COLO829 (cell line): ENCODE results near the gene ADAT2.

Experiments
- DNase-seq: peaks from one replicate; pipeline ENCODE4 v3.0.0; 2012; ENCODE audit warnings: low spot score

The ADAT2 gene

GRCh38 chr6:143397227-143398222, 53.0 kb downstream of the ADAT2 start:
- DNase-seq: no peak

GRCh38 chr6:143396497-143397226, 53.8 kb downstream of the ADAT2 start:
- DNase-seq: no peak

GRCh38 chr6:143395699-143396098, 54.8 kb downstream of the ADAT2 start:
- DNase-seq: no peak

- no peak for DNase-seq
These were observed 56.1 kb downstream of the ADAT2 start for GRCh38 chr6:143394389-143394788.

- no peak for DNase-seq
These were observed 60.2 kb downstream of the ADAT2 start for GRCh38 chr6:143390278-143390677.

GRCh38 chr6:143385636-143386035, 64.9 kb downstream of the ADAT2 start:
- DNase-seq: no peak

- DNase-seq: no peak
These were observed 73.6 kb downstream of the ADAT2 start for GRCh38 chr6:143376861-143377260.

GRCh38 chr6:143376375-143376774, 74.1 kb downstream of the ADAT2 start:
- no peak for DNase-seq

GRCh38 chr6:143375022-143375585, 75.4 kb downstream of the ADAT2 start:
- DNase-seq: no peak

GRCh38 chr6:143374014-143374413, 76.5 kb downstream of the ADAT2 start:
- no peak for DNase-seq
